NCI-H226 (cell line): ENCODE results near the gene COX7A2.

Source experiments
- DNase-seq: peaks from one replicate; pipeline ENCODE4 v3.0.0-alpha.2; 2015

COX7A2 gene

DNA sequence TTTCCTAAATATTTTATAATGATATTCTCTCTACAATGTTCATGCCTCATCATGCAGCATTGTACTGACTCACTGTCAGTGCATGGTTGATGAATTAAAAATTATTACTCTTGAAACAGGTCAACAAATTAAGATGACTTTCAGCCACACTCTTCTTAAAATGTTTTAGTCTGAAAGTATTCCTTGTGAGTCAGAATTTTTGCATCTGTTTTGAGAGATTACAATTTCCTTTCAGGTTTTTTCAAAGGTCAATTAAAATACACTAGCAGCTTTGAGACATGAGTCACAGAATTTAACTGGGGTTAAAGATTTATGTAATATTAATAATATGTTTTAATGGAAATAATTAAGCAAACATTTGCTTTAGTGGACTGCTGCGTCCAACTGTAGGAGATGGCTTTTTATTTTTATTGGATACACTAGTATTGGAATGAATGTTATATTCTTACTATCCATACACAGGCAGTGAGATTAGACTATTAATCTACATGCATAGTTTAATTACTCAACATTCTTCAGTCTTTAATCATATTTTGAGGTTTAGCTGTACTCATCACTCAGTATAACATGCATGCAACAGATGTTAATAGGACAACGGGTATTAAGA, 47.4 kb downstream of the COX7A2 start:
- DNase-seq, result peak; percentile 67

DNA sequence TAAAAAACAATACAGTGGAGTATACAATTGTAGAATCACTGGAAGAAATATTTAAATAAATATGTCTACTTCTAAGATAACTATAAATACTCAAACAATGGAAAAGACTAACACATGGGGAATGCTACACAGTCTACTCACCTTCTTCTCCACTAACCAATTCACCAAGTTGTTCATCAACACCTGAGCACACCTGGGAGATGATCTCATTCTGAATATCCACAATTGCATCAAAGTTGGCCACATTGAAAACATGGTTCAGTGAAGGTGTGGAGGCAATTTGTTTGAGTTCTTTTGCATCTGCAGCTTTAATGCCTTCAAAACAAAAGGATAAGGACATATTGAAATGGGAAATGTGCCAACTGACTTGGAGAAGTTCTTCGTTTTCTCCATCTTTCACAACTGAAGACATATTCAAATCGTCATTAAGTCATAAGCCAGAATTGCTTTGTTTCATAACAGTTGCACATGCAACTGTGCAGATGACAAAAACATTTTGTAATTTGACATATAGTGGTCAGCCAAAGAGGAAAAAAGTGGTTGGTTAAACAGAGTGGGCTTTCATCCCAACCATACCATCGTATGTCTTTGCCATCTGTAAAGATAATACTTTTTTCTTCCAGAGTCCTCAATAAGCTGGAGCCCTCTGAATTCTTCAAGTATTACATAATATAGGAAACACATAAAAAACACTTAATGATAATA, 55.2 kb downstream of the COX7A2 start:
- DNase-seq, result no peak
